Measurements from ENCODE around the gene ITM2A. TPM values are rescaled to one million over a fixed set of nuclear protein-coding genes. Genes with fewer than 3 reads are reported as not detected.

Gene ITM2A
- total RNA-seq, 2 donors from 2014 or later = 24.8 to 40.8 TPM

DNA sequence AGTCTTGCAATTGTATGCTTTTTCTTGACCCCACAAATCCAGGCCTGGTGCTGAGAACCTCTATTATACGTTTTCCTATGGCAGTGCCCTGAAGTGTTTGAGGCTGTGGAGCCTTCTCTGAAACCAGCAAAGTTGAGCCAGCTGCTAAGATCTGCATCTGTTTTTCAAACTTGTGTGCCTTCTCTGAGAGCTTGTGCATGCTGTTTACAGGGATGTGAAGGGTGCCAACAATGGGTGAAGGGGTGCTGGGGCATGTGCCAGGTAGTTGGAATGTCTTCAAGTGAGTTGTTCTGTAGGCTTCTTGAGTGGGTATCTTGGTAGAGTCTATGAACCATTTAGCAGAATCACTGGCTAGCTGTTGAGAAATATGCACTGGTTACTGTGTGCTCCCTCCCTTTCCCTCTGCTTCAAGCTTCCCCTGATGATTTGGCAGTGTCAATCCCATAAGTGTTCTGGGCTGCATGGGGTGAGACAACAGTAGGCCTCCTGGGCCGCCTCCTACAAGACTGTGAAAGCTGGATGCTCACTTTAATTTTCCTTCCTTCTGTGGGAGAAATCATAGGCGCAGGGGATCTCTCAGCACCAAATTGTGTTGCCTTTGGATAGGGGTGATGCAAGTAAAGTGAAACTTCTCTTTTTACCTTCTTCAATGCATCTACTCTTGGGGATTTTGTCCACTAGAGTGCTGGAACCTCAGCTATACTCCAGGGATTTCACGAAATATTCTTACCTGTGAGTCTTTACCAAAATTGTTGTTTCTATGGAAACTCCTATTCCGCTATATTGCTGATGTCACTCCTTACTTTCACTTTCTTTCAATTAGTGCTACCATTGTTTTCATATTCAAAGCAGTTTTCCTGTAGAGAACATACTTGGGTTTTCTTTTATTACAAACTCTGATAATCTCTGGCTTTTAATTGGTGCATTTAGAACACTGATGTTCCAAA, 30.0 kb downstream of the ITM2A start:
- H3K27ac ChIP-seq (ENCODE audit: low read depth, low read length) = no peak overlapping the region
- no peak for DNase-seq
- no peaks in the 10 kb centered on the region for H3K4me1 Mint-ChIP-seq
- H3K4me1 ChIP-seq (ENCODE audit: control insufficient read depth, insufficient read depth, low read length) = no peaks in the 10 kb centered on the region
- no peaks in the 10 kb centered on the region for H3K36me3 ChIP-seq (ENCODE audit: control insufficient read depth, insufficient read depth, low read length)
- no peak overlapping the region for H3K27ac Mint-ChIP-seq
- no peaks in the 10 kb centered on the region for H3K27me3 ChIP-seq (ENCODE audit: control insufficient read depth, insufficient read depth, low read length, poor library complexity, severe bottlenecking)
- TF ChIP-seq, protein P1, sequence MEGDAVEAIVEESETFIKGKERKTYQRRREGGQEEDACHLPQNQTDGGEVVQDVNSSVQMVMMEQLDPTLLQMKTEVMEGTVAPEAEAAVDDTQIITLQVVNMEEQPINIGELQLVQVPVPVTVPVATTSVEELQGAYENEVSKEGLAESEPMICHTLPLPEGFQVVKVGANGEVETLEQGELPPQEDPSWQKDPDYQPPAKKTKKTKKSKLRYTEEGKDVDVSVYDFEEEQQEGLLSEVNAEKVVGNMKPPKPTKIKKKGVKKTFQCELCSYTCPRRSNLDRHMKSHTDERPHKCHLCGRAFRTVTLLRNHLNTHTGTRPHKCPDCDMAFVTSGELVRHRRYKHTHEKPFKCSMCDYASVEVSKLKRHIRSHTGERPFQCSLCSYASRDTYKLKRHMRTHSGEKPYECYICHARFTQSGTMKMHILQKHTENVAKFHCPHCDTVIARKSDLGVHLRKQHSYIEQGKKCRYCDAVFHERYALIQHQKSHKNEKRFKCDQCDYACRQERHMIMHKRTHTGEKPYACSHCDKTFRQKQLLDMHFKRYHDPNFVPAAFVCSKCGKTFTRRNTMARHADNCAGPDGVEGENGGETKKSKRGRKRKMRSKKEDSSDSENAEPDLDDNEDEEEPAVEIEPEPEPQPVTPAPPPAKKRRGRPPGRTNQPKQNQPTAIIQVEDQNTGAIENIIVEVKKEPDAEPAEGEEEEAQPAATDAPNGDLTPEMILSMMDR (conservative IDR thresholded peaks at IDR 0.05) = no peak
- H3K9me3 Mint-ChIP-seq = peaks cover 31% of the 10 kb centered on the region
- H3K36me3 Mint-ChIP-seq (ENCODE audit: low read depth) = no peaks in the 10 kb centered on the region
- 80 to 89% methylated on average over 3 to 5 of the region's 5 CpGs for WGBS, 2 experiments (ENCODE audit: insufficient coverage in 1 of 2, insufficient read length in 1 of 2)
- H3K9me3 ChIP-seq (ENCODE audit: control insufficient read depth, low read length) = no peaks in the 10 kb centered on the region
- H3K4me3 Mint-ChIP-seq = no peak overlapping the region
- no peaks in the 10 kb centered on the region for H3K27me3 Mint-ChIP-seq (ENCODE audit: insufficient read depth)
- H3K9ac ChIP-seq (ENCODE audit: extremely low read depth, low read length, poor library complexity, severe bottlenecking) = no peak overlapping the region
- H3K4me3 ChIP-seq (ENCODE audit: low read length) = no peak overlapping the region

DNA sequence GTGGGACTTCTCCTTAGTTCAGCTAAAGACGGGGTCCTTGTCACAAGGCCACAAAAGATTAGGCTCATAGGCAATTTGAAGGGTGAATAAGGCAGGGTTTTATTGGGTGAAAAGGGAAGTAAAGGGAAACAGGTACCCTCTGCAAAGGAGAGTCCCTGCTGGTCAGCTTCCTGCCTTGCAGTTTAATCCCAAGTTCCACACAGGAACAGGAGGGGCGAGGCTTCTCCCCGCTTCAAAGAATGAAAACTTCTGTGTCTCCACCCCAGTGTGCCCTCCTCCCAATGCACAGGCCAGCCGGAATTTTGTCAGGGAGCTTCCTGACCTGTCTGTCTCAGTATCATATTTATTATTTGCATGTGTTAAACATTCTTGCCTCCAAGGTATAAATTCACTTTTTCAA, 37.1 kb downstream of the ITM2A start:
- H3K36me3 ChIP-seq (ENCODE audit: control insufficient read depth, insufficient read depth, low read length) = no peaks in the 10 kb centered on the region
- TF ChIP-seq, protein P1 (conservative IDR thresholded peaks at IDR 0.05) = peak; percentile 45
- Mint-ChIP-seq H3K36me3 (ENCODE audit: low read depth) (no peaks in the 10 kb centered on the region), H3K4me1 (peaks cover 5% of the 10 kb centered on the region), H3K4me3 (no peak overlapping the region), H3K27me3 (ENCODE audit: insufficient read depth) (no peaks in the 10 kb centered on the region), H3K9me3 (peaks cover 35% of the 10 kb centered on the region), H3K27ac (no peak overlapping the region)
- WGBS, 2 experiments (ENCODE audit: insufficient coverage in 1 of 2, insufficient read length in 1 of 2) = 42% methylated on average over 3 of the region's 4 CpGs; no CpG with 5 or more reads in 1 of the 2 experiments
- no peaks in the 10 kb centered on the region for H3K4me1 ChIP-seq (ENCODE audit: control insufficient read depth, insufficient read depth, low read length)
- DNase-seq = peak; percentile 55
- no peaks in the 10 kb centered on the region for H3K9me3 ChIP-seq (ENCODE audit: control insufficient read depth, low read length)
- no peak overlapping the region for H3K9ac ChIP-seq (ENCODE audit: extremely low read depth, low read length, poor library complexity, severe bottlenecking)
- no peak overlapping the region for H3K27ac ChIP-seq (ENCODE audit: low read depth, low read length)
- no peaks in the 10 kb centered on the region for H3K27me3 ChIP-seq (ENCODE audit: control insufficient read depth, insufficient read depth, low read length, poor library complexity, severe bottlenecking)
- no peak overlapping the region for H3K4me3 ChIP-seq (ENCODE audit: low read length)

DNA sequence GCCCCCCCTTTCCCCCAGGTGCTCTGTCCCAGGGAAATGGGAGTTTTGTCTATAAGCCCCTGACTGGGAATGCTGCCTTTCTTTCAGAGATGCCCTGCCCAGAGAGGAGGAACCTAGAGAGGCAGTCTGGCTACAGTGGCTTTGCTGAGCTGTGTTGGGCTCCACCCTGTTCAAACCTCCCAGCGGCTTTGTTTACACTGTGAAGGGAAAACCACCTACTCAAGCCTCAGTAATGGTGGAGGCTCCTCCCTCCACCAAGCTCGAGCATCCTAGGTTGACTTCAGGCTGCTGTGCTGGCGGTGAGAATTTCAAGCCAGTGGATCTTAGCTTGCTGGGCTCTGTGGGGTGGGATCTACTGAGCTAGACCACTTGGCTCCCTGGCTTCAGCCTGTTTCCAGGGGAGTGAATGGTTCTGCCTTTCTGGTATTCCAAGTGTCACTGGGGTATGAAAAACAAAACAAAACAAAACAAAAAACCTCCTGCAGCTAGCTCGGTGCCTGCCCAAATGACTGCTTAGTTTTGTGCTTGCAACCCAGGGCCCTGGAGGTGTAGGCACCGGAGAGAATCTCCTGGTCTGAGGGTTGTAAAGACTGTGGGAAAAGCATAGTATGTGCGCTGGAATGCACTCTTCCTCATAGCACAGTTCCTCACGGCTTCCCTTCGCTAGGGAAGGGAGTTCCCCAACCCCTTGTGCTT, 41.7 kb downstream of the ITM2A start:
- no peaks in the 10 kb centered on the region for H3K36me3 ChIP-seq (ENCODE audit: control insufficient read depth, insufficient read depth, low read length)
- H3K4me1 Mint-ChIP-seq = peaks cover 5% of the 10 kb centered on the region
- no peaks in the 10 kb centered on the region for H3K4me1 ChIP-seq (ENCODE audit: control insufficient read depth, insufficient read depth, low read length)
- H3K27ac ChIP-seq (ENCODE audit: low read depth, low read length) = no peak overlapping the region
- H3K27me3 Mint-ChIP-seq (ENCODE audit: insufficient read depth) = no peaks in the 10 kb centered on the region
- H3K9ac ChIP-seq (ENCODE audit: extremely low read depth, low read length, poor library complexity, severe bottlenecking) = no peak overlapping the region
- DNase-seq = peak; percentile 65
- no peak overlapping the region for H3K27ac Mint-ChIP-seq
- H3K9me3 Mint-ChIP-seq = peaks cover 42% of the 10 kb centered on the region
- WGBS, 2 experiments (ENCODE audit: insufficient coverage in 1 of 2, insufficient read length in 1 of 2) = 61 to 80% methylated on average over 1 to 5 of the region's 8 CpGs
- TF ChIP-seq, protein P1 (conservative IDR thresholded peaks at IDR 0.05) = no peak
- no peaks in the 10 kb centered on the region for H3K27me3 ChIP-seq (ENCODE audit: control insufficient read depth, insufficient read depth, low read length, poor library complexity, severe bottlenecking)
- H3K4me3 ChIP-seq (ENCODE audit: low read length) = no peak overlapping the region
- no peaks in the 10 kb centered on the region for H3K9me3 ChIP-seq (ENCODE audit: control insufficient read depth, low read length)
- H3K36me3 Mint-ChIP-seq (ENCODE audit: low read depth) = no peaks in the 10 kb centered on the region
- H3K4me3 Mint-ChIP-seq = no peak overlapping the region

Other genes with a start within 250 kb of the ITM2A start
- gene GPR174, start 222.6 kb downstream of the ITM2A start, total RNA-seq = not detected

Measured in endodermal cell (in vitro differentiated cells).